Activated CD4-positive, alpha-beta memory T cell treated with anti-CD3 and anti-CD28 coated beads, Interleukin-2, amount 10 ng/mL, durations not matched to agents 7 days and 5 days (primary cell): ENCODE measurements around the gene CCNI. TPM values are rescaled to one million over a fixed set of nuclear protein-coding genes. Genes with fewer than 3 reads are reported as not detected.
A peak's percentile ranks its signal among the peaks of the same experiment; 100 is the strongest.
"Not testable (repeated sequence)": the region's sequence is repeated elsewhere in the genome, so short reads cannot be mapped to it uniquely, and the experiment has no call there.

ENCODE experiments used
- CTCF ChIA-PET: fragments of 350-600 bp; sonication (Branson Sonifier 250); formaldehyde crosslinking; loops from one replicate; lab custom pipeline; 2021; ENCODE audit warnings: antibody characterized with exemption, inconsistent platforms; lab: Charles Lee
- POLR2A ChIA-PET: fragments of 350-600 bp; sonication (Branson Sonifier 250); formaldehyde crosslinking; loops from one replicate; lab custom pipeline; 2021; ENCODE audit warnings: antibody characterized with exemption; lab: Charles Lee
- DNase-seq: peaks from one replicate; pipeline ENCODE4 v3.0.0-alpha.2; 2020
- H3K27ac Mint-ChIP-seq: one replicate; pipeline ENCODE4 v1.8.0; 2021; ENCODE audit warnings: mild to moderate bottlenecking, mixed read lengths
- H3K27me3 Mint-ChIP-seq: one replicate; pipeline ENCODE4 v1.8.0; 2021; ENCODE audit warnings: mixed read lengths
- H3K36me3 Mint-ChIP-seq: one replicate; pipeline ENCODE4 v1.8.0; 2021; ENCODE audit warnings: low read depth, mixed read lengths
- H3K4me1 Mint-ChIP-seq: one replicate; pipeline ENCODE4 v1.8.0; 2021; ENCODE audit warnings: mixed read lengths
- H3K4me3 Mint-ChIP-seq: one replicate; pipeline ENCODE4 v1.8.0; 2021; ENCODE audit warnings: mild to moderate bottlenecking, mixed read lengths
- H3K9me3 Mint-ChIP-seq: one replicate; pipeline ENCODE4 v1.8.0; 2021; ENCODE audit warnings: mixed read lengths
- total RNA-seq, 2 experiments: library from RNA; stranded (reverse); gene quantifications; one replicate each; pipeline ENCODE4 v1.2.3, GENCODE V29; 2021

The CCNI gene
- total RNA-seq, 2 experiments from 2014 or later, result 244 to 246 TPM

GRCh38 chr4:77097611-77098010 lies 21.8 kb upstream of the CCNI start:
- peaks cover 18% of the 10 kb centered on the region for H3K4me1 Mint-ChIP-seq
- no peaks in the 10 kb centered on the region for H3K36me3 Mint-ChIP-seq
- no peaks in the 10 kb centered on the region for H3K9me3 Mint-ChIP-seq
- no peak overlapping the region for H3K4me3 Mint-ChIP-seq
- POLR2A ChIA-PET, result no interaction called here
- DNase-seq, result no peak
- H3K27ac Mint-ChIP-seq, result no peak overlapping the region
- CTCF ChIA-PET, result interaction anchor here (1.0 to 9.4 kb wide), 3 partner anchors 19 to 210 kb away, joined by 3 to 187 read pairs (median 3); no protein-coding TSS in a partner anchor
- H3K27me3 Mint-ChIP-seq, result no peaks in the 10 kb centered on the region

- no peaks in the 10 kb centered on the region for H3K27me3 Mint-ChIP-seq
- ChIA-PET CTCF (interaction anchor here (0.6 to 9.4 kb wide), 30 partner anchors 10 to 213 kb away, joined by 3 to 187 read pairs (median 6); partner anchors contain the start of gene CCNG2), POLR2A (interaction anchor here (0.7 to 1.5 kb wide), 5 partner anchors 17 to 64 kb away, joined by 3 to 9 read pairs (median 3); partner anchors contain the start of gene CCNI)
- no peaks in the 10 kb centered on the region for H3K36me3 Mint-ChIP-seq
- no peak overlapping the region for H3K4me3 Mint-ChIP-seq
- DNase-seq, result peak; percentile 77
- peaks cover 12% of the 10 kb centered on the region for H3K4me1 Mint-ChIP-seq
- no peaks in the 10 kb centered on the region for H3K9me3 Mint-ChIP-seq
- no peak overlapping the region for H3K27ac Mint-ChIP-seq
Measured at GRCh38 chr4:77095101-77095821, 19.5 kb upstream of the CCNI start.

GRCh38 chr4:77094496-77094895 lies 18.7 kb upstream of the CCNI start:
- Mint-ChIP-seq H3K9me3 (no peaks in the 10 kb centered on the region), H3K36me3 (no peaks in the 10 kb centered on the region), H3K4me1 (peaks cover 8% of the 10 kb centered on the region), H3K27ac (no peak overlapping the region), H3K27me3 (no peaks in the 10 kb centered on the region), H3K4me3 (no peak overlapping the region)
- POLR2A ChIA-PET, result no interaction called here
- no peak for DNase-seq
- CTCF ChIA-PET, result interaction anchor here (0.6 to 9.4 kb wide), 18 partner anchors 9 to 192 kb away, joined by 3 to 187 read pairs (median 6); partner anchors contain the start of gene CCNG2

- H3K27ac Mint-ChIP-seq, result no peak overlapping the region
- H3K4me1 Mint-ChIP-seq, result peaks cover 8% of the 10 kb centered on the region
- POLR2A ChIA-PET, result interaction anchor here (1.0 to 1.3 kb wide), 3 partner anchors 9 to 18 kb away, joined by 3 to 5 read pairs (median 4); no protein-coding TSS in a partner anchor
- no peaks in the 10 kb centered on the region for H3K36me3 Mint-ChIP-seq
- no peak for DNase-seq
- CTCF ChIA-PET, result interaction anchor here (1.1 to 9.4 kb wide), 4 partner anchors 10 to 116 kb away, joined by 3 to 187 read pairs (median 6); no protein-coding TSS in a partner anchor
- H3K4me3 Mint-ChIP-seq, result no peak overlapping the region
- no peaks in the 10 kb centered on the region for H3K9me3 Mint-ChIP-seq
- no peaks in the 10 kb centered on the region for H3K27me3 Mint-ChIP-seq
Measured at GRCh38 chr4:77093401-77093800, 17.6 kb upstream of the CCNI start.

DNA sequence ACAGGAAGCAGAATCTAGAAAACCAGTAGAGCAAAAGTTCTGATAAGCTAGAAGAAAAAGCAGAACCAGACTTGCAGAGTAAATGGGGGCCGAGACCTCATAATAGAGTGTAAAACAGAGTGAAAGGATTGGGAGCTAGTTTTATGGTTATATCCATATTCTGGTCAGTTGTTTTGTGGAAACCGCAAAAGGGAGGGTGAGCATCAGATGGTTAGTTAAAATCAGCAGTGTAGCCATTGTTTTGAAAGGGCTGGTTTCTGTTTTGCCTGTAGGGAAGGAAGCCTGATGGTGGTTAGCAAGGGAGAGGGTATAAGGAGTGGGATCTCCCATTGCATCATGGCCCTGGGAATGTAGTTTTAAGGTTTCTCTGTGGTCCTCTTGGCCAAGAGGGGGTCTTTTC lies 17.2 kb upstream of the CCNI start:
- H3K4me3 Mint-ChIP-seq, result no peak overlapping the region
- ChIA-PET POLR2A (interaction anchor here (1.0 to 1.3 kb wide), 3 partner anchors 9 to 18 kb away, joined by 3 to 5 read pairs (median 4); no protein-coding TSS in a partner anchor), CTCF (interaction anchor here (1.1 to 9.4 kb wide), 4 partner anchors 10 to 116 kb away, joined by 3 to 187 read pairs (median 6); no protein-coding TSS in a partner anchor)
- H3K27me3 Mint-ChIP-seq, result no peaks in the 10 kb centered on the region
- peaks cover 8% of the 10 kb centered on the region for H3K4me1 Mint-ChIP-seq
- no peak overlapping the region for H3K27ac Mint-ChIP-seq
- H3K9me3 Mint-ChIP-seq, result no peaks in the 10 kb centered on the region
- no peak for DNase-seq
- no peaks in the 10 kb centered on the region for H3K36me3 Mint-ChIP-seq

DNA sequence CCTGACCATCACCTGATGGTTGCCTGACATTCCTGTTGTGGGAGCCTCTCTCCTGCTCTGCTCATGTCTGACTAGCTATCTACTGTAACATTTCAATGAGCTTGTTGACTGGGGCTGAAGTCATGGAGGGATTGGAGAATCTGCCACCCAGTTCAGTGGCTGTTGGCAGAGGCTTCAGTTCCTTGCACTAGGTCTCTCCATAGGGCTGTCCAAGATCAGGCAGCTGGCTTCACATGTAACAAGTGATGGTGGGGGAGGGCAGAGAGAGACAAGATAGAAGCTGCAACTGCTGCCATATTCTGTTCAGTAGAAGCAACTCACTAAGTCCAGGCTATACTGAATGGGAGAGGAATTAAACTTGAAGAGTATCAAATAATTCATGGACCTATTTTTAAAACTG lies 14.1 kb upstream of the CCNI start:
- Mint-ChIP-seq H3K9me3 (no peaks in the 10 kb centered on the region), H3K4me3 (no peak overlapping the region), H3K27ac (no peak overlapping the region), H3K36me3 (no peaks in the 10 kb centered on the region), H3K4me1 (peaks cover 5% of the 10 kb centered on the region), H3K27me3 (no peaks in the 10 kb centered on the region)
- POLR2A ChIA-PET, result interaction anchor here (2.7 kb wide), 1 partner anchor 13 kb away, joined by 12 read pairs; the partner anchor contains the start of gene CCNI
- DNase-seq, result no peak
- CTCF ChIA-PET, result interaction anchor here (1.1 to 2.0 kb wide), 2 partner anchors 110 to 114 kb away, joined by 3 to 8 read pairs; no protein-coding TSS in a partner anchor

GRCh38 chr4:77087027-77087426 lies 11.2 kb upstream of the CCNI start:
- H3K36me3 Mint-ChIP-seq, H3K4me3 Mint-ChIP-seq, H3K27ac Mint-ChIP-seq, H3K9me3 Mint-ChIP-seq, DNase-seq, H3K27me3 Mint-ChIP-seq, H3K4me1 Mint-ChIP-seq, POLR2A ChIA-PET, CTCF ChIA-PET: not testable (repeated sequence)

GRCh38 chr4:77084019-77084639 lies 8.3 kb upstream of the CCNI start:
- no peaks in the 10 kb centered on the region for H3K9me3 Mint-ChIP-seq
- no peak overlapping the region for H3K4me3 Mint-ChIP-seq
- ChIA-PET CTCF (interaction anchor here (0.7 to 2.2 kb wide), 3 partner anchors 9 to 37 kb away, joined by 3 to 7 read pairs (median 3); no protein-coding TSS in a partner anchor), POLR2A (interaction anchor here (1.0 kb wide), 1 partner anchor 9 kb away, joined by 3 read pairs; no protein-coding TSS in a partner anchor)
- DNase-seq, result no peak
- H3K27ac Mint-ChIP-seq, result no peak overlapping the region
- peaks cover 7% of the 10 kb centered on the region for H3K4me1 Mint-ChIP-seq
- H3K27me3 Mint-ChIP-seq, result no peaks in the 10 kb centered on the region
- H3K36me3 Mint-ChIP-seq, result no peaks in the 10 kb centered on the region

GRCh38 chr4:77082886-77083608 lies 7.3 kb upstream of the CCNI start:
- no peaks in the 10 kb centered on the region for H3K36me3 Mint-ChIP-seq
- H3K4me1 Mint-ChIP-seq, result peaks cover 8% of the 10 kb centered on the region
- H3K27ac Mint-ChIP-seq, result no peak overlapping the region
- CTCF ChIA-PET, result interaction anchor here (0.6 to 5.5 kb wide), 3 partner anchors 10 to 20 kb away, joined by 5 to 18 read pairs (median 7); no protein-coding TSS in a partner anchor
- H3K27me3 Mint-ChIP-seq, result no peaks in the 10 kb centered on the region
- H3K9me3 Mint-ChIP-seq, result no peaks in the 10 kb centered on the region
- DNase-seq, result no peak
- POLR2A ChIA-PET, result interaction anchor here (0.8 kb wide), 1 partner anchor 19 kb away, joined by 3 read pairs; no protein-coding TSS in a partner anchor
- H3K4me3 Mint-ChIP-seq, result no peak overlapping the region

GRCh38 chr4:77080806-77081205 lies 5.0 kb upstream of the CCNI start:
- not testable (repeated sequence) for DNase-seq, H3K4me3 Mint-ChIP-seq, H3K27ac Mint-ChIP-seq, H3K9me3 Mint-ChIP-seq, H3K36me3 Mint-ChIP-seq, H3K27me3 Mint-ChIP-seq
- POLR2A ChIA-PET, result interaction anchor here (1.0 kb wide), 1 partner anchor 36 kb away, joined by 3 read pairs; no protein-coding TSS in a partner anchor
- H3K4me1 Mint-ChIP-seq, result peaks cover 28% of the 10 kb centered on the region
- CTCF ChIA-PET, result interaction anchor here (5.5 kb wide), 1 partner anchor 15 kb away, joined by 18 read pairs; no protein-coding TSS in a partner anchor

DNA sequence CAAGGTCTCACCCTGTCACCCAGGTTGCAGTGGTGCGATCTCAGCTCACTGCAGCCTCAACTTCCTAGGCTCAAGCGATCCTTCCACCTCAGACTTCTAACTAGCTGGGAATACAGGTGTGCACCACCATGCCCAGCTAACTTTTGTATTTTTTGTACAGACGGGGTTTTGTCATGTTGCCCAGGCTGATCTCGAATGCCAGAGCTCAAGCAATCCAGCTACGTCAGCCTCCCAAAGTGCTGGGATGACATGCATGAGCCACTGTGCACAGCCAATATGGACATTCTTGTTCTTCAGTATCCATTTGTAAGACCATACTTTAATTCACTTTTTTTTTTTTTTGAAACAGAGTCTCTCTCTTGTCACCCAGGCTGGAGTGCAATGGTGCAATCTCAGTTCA lies 3.5 kb upstream of the CCNI start:
- Mint-ChIP-seq H3K36me3 (peaks cover 10% of the 10 kb centered on the region), H3K27me3 (peaks cover 3% of the 10 kb centered on the region), H3K27ac (no peak overlapping the region), H3K4me1 (peaks cover 28% of the 10 kb centered on the region), H3K9me3 (no peaks in the 10 kb centered on the region), H3K4me3 (no peak overlapping the region)
- POLR2A ChIA-PET, result interaction anchor here (6.2 kb wide), 1 partner anchor 77 kb away, joined by 79 read pairs; the partner anchor contains the start of gene CCNG2
- DNase-seq, result no peak
- CTCF ChIA-PET, result interaction anchor here (5.5 kb wide), 1 partner anchor 16 kb away, joined by 18 read pairs; no protein-coding TSS in a partner anchor

DNA sequence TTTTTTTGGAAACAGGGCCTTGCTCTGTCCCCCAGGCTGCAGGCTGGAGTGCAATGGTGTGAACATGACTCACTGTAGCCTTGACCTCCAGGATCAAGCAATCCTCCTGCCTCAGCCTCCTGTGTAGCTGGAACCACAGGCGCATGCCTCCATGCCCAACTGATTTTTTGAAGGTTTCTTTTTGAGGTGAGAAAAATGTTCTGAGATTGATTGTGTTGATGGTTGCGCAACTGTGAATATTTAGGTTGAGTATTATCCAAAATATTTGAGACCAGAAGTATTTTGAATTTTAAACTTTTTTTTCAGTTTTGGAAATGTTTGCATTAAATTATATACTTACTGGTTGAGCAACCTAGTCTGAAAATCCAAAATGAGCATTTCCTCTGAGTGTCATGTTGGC lies 2.6 kb upstream of the CCNI start:
- POLR2A ChIA-PET, result interaction anchor here (0.7 to 6.2 kb wide), 2 partner anchors 17 to 77 kb away, joined by 3 to 79 read pairs; partner anchors contain the start of gene CCNG2
- no peak for DNase-seq
- H3K4me1 Mint-ChIP-seq, result peaks cover 28% of the 10 kb centered on the region

More for the DNA sequence above, 2.6 kb upstream of the CCNI start:
- CTCF ChIA-PET, result interaction anchor here (1.3 to 5.5 kb wide), 2 partner anchors 17 to 20 kb away, joined by 3 to 18 read pairs; no protein-coding TSS in a partner anchor
- no peak overlapping the region for H3K4me3 Mint-ChIP-seq
- peaks cover 3% of the 10 kb centered on the region for H3K27me3 Mint-ChIP-seq
- peaks cover 10% of the 10 kb centered on the region for H3K36me3 Mint-ChIP-seq
- H3K27ac Mint-ChIP-seq, result no peak overlapping the region
- no peaks in the 10 kb centered on the region for H3K9me3 Mint-ChIP-seq
